GM13977 (cell line): ENCODE results near the gene OSM.

Experiments used
- DNase-seq: peaks from one replicate; pipeline ENCODE4 v3.0.0; 2012; ENCODE audit warnings: low spot score
- in situ Hi-C: fragments of 300-500 bp; cut with MboI; formaldehyde crosslinking; loops from one replicate; pipeline ENCODE4 v1.12.0; 2022; ENCODE audit warnings: low sequenced_read_pairs, low pct_unique_long_range_greater_than_20kb, mixed read lengths, inconsistent platforms; ENCODE audit not compliant: unreplicated experiment
- TF ChIP-seq, protein P1 (sequence below): IDR thresholded peaks from 2 replicates; pipeline ENCODE4 v1.5.1; 2012; ENCODE audit warnings: mild to moderate bottlenecking, control low read depth; ENCODE audit not compliant: insufficient read depth; ENCODE audit errors: extremely low read depth, missing control alignments

OSM gene

DNA sequence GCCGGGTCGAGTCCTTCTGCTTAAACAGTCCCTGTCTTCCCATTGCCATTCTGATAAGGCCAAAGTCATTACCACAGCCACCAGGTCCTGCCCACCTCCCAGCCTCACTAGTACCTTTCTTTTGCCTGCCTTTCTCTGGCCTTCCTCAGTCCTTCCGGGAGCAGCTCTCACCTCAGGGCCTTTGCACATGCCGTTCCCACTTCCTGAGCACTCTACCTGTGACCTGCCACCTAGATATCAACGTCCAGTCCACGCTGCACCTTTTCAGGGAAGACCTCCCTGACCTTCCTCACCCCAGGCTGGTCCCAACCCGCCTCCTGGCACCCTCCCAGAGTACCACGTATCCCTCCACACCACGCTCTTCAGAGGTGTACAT, 7.8 kb upstream of the OSM start:
- TF ChIP-seq, protein P1, sequence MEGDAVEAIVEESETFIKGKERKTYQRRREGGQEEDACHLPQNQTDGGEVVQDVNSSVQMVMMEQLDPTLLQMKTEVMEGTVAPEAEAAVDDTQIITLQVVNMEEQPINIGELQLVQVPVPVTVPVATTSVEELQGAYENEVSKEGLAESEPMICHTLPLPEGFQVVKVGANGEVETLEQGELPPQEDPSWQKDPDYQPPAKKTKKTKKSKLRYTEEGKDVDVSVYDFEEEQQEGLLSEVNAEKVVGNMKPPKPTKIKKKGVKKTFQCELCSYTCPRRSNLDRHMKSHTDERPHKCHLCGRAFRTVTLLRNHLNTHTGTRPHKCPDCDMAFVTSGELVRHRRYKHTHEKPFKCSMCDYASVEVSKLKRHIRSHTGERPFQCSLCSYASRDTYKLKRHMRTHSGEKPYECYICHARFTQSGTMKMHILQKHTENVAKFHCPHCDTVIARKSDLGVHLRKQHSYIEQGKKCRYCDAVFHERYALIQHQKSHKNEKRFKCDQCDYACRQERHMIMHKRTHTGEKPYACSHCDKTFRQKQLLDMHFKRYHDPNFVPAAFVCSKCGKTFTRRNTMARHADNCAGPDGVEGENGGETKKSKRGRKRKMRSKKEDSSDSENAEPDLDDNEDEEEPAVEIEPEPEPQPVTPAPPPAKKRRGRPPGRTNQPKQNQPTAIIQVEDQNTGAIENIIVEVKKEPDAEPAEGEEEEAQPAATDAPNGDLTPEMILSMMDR: no peak
- no peak for DNase-seq
- in situ Hi-C loops: no loop called here

DNA sequence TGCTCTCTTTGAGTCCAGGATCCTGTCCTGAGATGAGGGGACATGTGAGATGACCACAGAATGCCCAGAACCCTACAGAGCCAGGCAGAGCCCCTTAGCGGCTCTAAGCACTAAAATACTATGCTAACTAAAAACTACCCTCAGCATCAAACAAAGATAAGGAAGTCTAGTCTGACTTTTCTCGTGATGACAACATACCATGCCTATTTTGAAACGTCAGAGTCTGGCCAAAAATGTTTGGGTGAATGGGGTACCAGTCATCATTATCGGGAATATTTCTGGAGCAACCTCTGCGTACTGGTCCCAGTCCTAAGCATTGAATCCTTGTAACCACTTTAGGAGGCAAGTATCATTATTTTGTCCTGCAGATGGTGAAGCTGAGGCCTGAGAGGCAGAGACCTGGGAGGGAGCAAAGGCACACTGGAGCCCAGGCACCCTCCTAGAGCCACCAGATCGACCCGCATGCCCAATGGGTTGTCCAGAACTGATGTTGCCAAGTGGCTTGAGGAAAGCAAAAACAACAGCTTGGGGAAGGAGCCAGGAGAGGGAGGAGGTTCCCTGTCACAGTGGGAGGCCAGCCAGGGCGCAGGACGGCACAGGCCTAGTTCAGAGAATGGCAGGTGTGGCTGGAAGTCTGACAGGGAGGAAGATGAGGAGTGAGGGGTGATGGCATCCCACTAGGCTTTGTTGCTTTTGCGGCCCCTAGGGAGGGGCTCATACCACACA, 7.2 kb upstream of the OSM start:
- TF ChIP-seq, protein P1: no peak
- in situ Hi-C loops: no loop called here
- DNase-seq: no peak

DNA sequence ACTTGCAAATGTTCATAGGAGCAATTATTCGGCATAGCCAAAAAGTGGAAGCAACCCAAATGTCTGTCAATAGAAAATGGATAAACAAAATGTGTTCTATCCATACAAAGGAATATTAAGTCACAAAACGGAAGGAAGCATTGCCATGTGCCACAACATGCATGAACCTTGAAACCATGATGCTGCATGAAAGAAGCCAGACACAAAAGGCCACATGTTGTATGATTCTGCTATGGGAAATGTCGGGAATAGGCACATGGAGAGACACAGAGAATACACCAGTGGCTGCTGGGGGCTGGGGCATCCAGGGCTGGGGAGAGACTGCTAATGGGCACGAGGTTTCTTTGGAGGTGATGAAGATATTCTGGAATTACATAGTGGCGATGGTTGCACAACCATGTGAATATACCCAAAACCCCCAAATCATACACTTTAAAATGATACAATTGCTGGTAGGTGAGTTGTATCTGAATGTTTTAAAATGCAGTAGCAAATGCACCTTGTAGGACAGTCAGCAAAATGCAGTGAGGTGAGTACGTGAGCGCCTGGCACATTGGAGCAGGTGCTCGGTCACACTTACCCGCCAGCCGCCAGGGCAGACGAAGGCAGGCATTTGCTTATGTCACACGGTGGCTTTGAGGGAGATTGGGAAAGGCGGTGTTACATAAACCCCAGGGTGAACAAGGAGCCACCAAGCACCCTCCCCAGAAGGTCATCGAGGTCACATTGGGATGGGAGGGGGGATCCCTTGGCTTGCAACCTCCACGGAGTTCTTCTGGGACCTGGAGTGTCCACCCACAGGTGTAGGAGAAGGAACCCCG, 6.3 kb upstream of the OSM start:
- DNase-seq: no peak
- in situ Hi-C loops: no loop called here
- TF ChIP-seq, protein P1: no peak

DNA sequence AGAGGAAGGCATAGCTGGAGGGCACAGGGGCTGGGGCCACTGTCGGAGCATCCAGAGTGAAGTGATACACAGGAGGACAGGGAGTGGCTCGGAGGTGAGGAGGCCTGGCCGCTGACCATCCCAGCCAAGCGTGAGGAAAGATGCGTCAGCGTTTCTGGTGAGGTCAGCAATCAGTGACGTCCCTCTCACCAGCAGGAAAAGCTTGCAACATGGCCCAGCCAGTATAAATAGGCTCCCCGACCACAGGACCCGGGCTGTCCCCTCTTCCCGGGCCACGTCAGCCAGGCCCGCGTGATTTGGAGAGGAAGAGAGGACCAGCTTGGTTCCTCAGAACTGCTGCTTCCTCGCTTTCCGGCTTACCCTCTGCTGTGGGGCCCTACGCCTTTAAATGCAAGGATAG, 4.2 kb upstream of the OSM start:
- in situ Hi-C loops: no loop called here
- TF ChIP-seq, protein P1: no peak
- no peak for DNase-seq

DNA sequence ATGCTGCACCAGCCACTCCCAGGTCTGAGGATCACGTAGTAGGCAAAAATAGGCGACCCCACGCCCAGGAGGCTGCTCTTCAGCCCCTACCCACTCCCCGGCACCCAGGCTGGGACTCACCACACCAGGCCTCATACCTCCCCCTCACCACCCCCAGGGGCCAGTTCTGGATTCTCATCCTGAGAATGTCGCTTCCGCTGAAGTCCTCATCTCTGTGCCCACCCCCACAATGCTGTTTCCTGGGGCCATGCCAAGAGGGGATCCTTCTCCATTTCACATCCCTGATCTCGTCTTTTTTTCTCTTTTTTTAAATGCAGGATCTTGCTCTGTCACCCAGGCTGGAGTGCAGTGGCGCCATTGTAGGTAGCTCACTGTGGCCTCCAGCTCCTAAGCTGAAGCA, 1.7 kb upstream of the OSM start:
- TF ChIP-seq, protein P1: no peak
- in situ Hi-C loops: loop anchor here (10.0 kb wide), 1 partner anchor 164 kb away; no protein-coding TSS in a partner anchor
- no peak for DNase-seq

DNA sequence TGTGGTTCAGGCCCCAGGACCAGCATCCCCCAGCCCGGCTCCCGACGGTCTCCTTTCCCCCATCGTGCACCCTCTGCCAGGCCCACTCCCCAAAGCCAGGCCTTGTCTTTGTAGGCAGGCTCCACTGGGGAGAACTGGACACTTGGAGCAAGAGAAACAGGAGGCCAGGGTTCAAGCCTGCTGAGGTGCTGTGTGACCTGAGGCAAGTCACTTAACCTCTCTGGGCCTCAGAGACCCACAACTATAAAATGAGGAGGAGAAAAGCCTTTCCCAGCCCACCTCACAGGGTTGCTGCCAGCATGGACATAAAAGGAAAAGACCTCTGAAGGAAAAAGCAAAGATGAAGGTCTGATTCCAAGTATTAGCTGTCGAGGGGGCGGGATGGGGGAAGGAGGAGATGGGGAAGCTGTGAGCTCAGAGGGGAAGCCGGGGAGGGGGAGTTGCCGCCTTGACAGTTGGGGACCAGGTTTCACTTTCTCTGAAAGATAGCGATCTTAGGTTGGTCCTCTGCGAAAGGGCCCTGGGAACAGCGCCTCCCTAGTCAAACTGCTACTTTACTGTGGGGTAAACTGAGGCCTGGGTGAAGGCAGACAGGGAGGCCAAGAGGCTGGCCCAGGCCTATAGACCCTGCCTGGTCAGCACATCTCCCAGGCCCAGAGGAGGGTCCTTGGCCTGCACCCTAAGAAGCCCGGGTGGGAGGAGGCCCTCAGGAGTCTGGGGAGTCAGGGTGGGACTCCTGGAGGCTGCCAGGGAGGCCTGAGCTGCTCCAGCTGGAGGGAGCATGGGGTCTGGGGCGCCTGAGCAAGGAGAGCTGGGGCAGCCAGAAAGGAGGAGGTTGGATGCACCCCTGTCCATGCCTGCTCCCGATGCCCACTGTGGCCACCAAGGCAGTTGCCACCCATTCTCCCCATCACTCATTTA, 991 bp upstream of the OSM start:
- in situ Hi-C loops: loop anchor here (10.0 kb wide), 1 partner anchor 163 kb away; no protein-coding TSS in a partner anchor
- TF ChIP-seq, protein P1: no peak
- DNase-seq: no peak
